Stimulated activated naive CD8-positive, alpha-beta T cell treated with anti-CD3 and anti-CD28 coated beads, Interleukin-15, amount 100 ng/mL, for 72 hours (primary cell): Measurements from ENCODE around the gene CNTLN.
A peak's percentile ranks its signal among the peaks of the same experiment; 100 is the strongest.
"Not testable (repeated sequence)": the region's sequence is repeated elsewhere in the genome, so short reads cannot be mapped to it uniquely, and the experiment has no call there.

ENCODE experiments used
- ATAC-seq: fragments of 150-1000 bp; cut with Tn5 transposase; 2 replicates; pipeline ENCODE4 v1.10.0; 2021; ENCODE audit warnings: mild to moderate bottlenecking, moderate library complexity
- DNase-seq, 2 donors: peaks; one replicate each; pipeline ENCODE4 v3.0.0; 2021 to 2022
- H3K27ac Mint-ChIP-seq, 2 donors: one replicate each; pipeline ENCODE4 v1.8.0; 2022; ENCODE audit warnings: mild to moderate bottlenecking in 2 of 2, mixed read lengths in 2 of 2, moderate library complexity in 2 of 2
- H3K27me3 Mint-ChIP-seq: one replicate; pipeline ENCODE4 v1.8.0; 2022; ENCODE audit warnings: mixed read lengths
- H3K4me1 Mint-ChIP-seq: one replicate; pipeline ENCODE4 v1.8.0; 2022; ENCODE audit warnings: mild to moderate bottlenecking, mixed read lengths
- H3K4me3 Mint-ChIP-seq, 2 donors: one replicate each; pipeline ENCODE4 v1.8.0; 2022; ENCODE audit warnings: mild to moderate bottlenecking in 2 of 2, mixed read lengths in 2 of 2, moderate library complexity in 1 of 2
- H3K9me3 Mint-ChIP-seq, 2 donors: one replicate each; pipeline ENCODE4 v1.8.0; 2022; ENCODE audit warnings: mixed read lengths in 2 of 2

The CNTLN gene

DNA sequence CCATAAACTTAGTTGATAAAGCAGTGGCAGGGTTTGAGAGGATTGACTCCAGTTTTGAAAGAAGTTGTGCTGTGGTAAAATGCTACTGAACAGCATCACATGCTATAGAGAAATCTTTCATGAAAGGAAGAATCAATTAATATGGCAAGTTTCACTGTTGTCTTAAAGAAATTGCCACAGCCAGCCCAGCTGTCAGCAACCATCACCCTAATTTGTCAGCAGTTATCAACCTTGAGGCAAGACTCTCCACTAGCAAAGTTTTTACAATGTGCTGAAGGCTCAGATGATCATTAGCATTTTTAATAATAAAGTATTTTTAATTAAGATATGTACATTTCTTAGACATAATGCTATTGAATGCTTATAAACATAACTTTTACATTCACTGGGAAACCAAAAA, 343.0 kb downstream of the CNTLN start:
- Mint-ChIP-seq H3K27ac (no peak overlapping the region), H3K27me3 (no peaks in the 10 kb centered on the region), H3K9me3 (no peaks in the 10 kb centered on the region), H3K4me1 (no peaks in the 10 kb centered on the region), H3K4me3 (no peak overlapping the region)
- ATAC-seq (no peak), DNase-seq (no peak)

DNA sequence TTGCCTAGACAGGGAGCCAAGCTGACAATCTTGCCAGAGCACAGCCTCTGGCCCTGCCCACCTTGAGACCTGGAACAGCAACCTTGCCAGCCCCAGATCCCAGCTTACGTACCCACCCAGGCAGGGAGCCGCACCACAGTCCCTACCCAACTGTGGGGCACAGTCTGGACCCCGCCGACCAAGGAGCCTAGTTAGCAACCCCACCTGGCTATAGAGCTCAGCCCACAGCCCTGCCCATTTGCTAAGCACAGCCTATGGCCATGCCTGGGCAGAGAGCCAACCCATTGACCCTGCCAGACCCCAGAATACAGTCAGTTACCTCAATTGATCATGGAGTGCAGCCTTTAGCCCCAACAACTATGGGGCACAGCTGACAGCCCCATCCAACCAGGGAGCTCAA, 346.1 kb downstream of the CNTLN start:
- no peak for DNase-seq
- ATAC-seq, result peak; percentile 28
- no peak overlapping the region for H3K27ac Mint-ChIP-seq
- no peaks in the 10 kb centered on the region for H3K27me3 Mint-ChIP-seq
- no peaks in the 10 kb centered on the region for H3K4me1 Mint-ChIP-seq
- H3K9me3 Mint-ChIP-seq, result no peaks in the 10 kb centered on the region
- H3K4me3 Mint-ChIP-seq, result no peak overlapping the region

DNA sequence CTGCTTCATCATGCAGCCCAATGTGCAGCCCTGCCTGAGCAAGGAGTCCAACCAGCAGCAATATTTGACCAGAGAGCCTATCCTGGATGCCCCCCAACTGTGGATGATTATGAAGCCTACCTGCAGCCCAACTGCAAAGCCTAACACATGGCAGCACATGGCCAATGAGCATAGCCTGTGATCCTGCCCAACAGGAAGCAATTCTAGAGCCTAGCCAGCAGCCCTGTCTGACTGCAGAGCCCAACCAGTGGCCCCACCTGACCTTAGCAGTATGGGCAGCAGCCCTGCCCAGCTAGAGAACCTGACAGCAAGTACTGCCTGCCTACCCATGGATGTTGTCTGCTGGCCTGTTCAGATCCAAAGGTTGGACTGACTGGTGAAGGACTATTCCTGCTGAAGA, 346.7 kb downstream of the CNTLN start:
- Mint-ChIP-seq H3K27me3 (no peaks in the 10 kb centered on the region), H3K4me3 (no peak overlapping the region), H3K4me1 (no peaks in the 10 kb centered on the region), H3K27ac (no peak overlapping the region), H3K9me3 (no peaks in the 10 kb centered on the region)
- no peak for ATAC-seq
- no peak for DNase-seq

- Mint-ChIP-seq H3K4me1 (no peaks in the 10 kb centered on the region), H3K4me3 (no peak overlapping the region), H3K27ac (no peak overlapping the region), H3K9me3 (no peaks in the 10 kb centered on the region), H3K27me3 (no peaks in the 10 kb centered on the region)
- ATAC-seq, result no peak
- no peak for DNase-seq
Measured at GRCh38 chr9:17484906-17485305, 350.1 kb downstream of the CNTLN start.

DNA sequence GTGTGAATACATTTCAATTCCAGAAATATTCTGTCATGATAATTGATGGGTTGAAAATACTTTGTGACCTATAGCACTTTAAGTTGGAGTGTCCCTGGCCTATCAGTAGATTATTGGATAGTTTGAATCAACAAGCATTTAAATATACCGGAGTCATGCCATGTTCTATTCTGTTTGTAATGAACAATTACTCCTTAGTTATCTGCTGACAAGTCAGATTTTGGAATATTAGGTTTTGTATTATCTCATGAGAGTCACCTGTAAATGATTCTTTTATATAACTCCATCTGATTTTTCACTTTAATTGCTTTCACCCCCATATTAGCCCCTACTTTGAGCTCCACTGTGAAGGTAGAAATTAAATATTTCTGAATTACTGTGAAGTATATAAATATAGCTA, 351.6 kb downstream of the CNTLN start:
- DNase-seq (no peak), ATAC-seq (no peak)
- Mint-ChIP-seq H3K27ac (no peak overlapping the region), H3K27me3 (no peaks in the 10 kb centered on the region), H3K9me3 (no peaks in the 10 kb centered on the region), H3K4me1 (no peaks in the 10 kb centered on the region), H3K4me3 (no peak overlapping the region)

- ATAC-seq, result no peak
- H3K4me3 Mint-ChIP-seq, result no peak overlapping the region
- H3K4me1 Mint-ChIP-seq, result no peaks in the 10 kb centered on the region
- H3K27ac Mint-ChIP-seq, result no peak overlapping the region
- H3K9me3 Mint-ChIP-seq, result no peaks in the 10 kb centered on the region
- no peaks in the 10 kb centered on the region for H3K27me3 Mint-ChIP-seq
- DNase-seq, result no peak
Measured at GRCh38 chr9:17487467-17487866, 352.6 kb downstream of the CNTLN start.

DNA sequence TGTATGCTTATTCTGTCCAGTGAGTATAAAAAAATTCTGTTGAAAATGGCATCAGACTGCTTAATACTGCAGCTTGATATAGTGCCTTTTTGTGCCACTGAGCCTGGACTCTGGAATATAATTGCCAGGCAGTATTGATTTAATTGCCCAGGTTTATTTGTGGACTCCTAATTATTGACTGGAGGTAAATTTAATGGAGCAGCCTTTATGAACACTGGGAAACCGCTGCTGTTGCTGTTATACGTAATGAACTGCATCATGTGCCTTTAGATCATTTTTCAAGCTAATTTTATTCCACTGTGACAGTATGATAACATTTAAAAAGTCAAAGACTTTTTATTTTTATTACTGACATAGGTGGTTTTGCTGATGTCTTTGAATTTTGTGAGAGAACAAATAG, 353.8 kb downstream of the CNTLN start:
- ATAC-seq (no peak), DNase-seq (no peak)
- Mint-ChIP-seq H3K27me3 (no peaks in the 10 kb centered on the region), H3K27ac (no peak overlapping the region), H3K4me1 (no peaks in the 10 kb centered on the region), H3K9me3 (no peaks in the 10 kb centered on the region), H3K4me3 (no peak overlapping the region)

- H3K4me1 Mint-ChIP-seq, result no peaks in the 10 kb centered on the region
- DNase-seq (no peak), ATAC-seq (no peak)
- no peaks in the 10 kb centered on the region for H3K27me3 Mint-ChIP-seq
- no peaks in the 10 kb centered on the region for H3K9me3 Mint-ChIP-seq
- no peak overlapping the region for H3K27ac Mint-ChIP-seq
- no peak overlapping the region for H3K4me3 Mint-ChIP-seq
Measured at GRCh38 chr9:17490110-17490509, 355.3 kb downstream of the CNTLN start.

- Mint-ChIP-seq H3K4me1 (no peaks in the 10 kb centered on the region), H3K27me3 (no peaks in the 10 kb centered on the region), H3K9me3 (no peaks in the 10 kb centered on the region), H3K27ac (no peak overlapping the region), H3K4me3 (no peak overlapping the region)
- ATAC-seq (no peak), DNase-seq (no peak)
Measured at GRCh38 chr9:17491780-17492179, 356.9 kb downstream of the CNTLN start.

GRCh38 chr9:17503196-17503595, 368.4 kb downstream of the CNTLN start:
- ATAC-seq, result no peak
- no peak overlapping the region for H3K27ac Mint-ChIP-seq
- no peaks in the 10 kb centered on the region for H3K27me3 Mint-ChIP-seq
- no peak for DNase-seq
- no peak overlapping the region for H3K4me3 Mint-ChIP-seq
- H3K9me3 Mint-ChIP-seq, result peaks cover 0 to 5% of the 10 kb centered on the region in 2 donors
- no peaks in the 10 kb centered on the region for H3K4me1 Mint-ChIP-seq

GRCh38 chr9:17509151-17509550, 374.3 kb downstream of the CNTLN start:
- no peak for ATAC-seq
- H3K27ac Mint-ChIP-seq, result no peak overlapping the region
- no peaks in the 10 kb centered on the region for H3K9me3 Mint-ChIP-seq
- DNase-seq, result no peak
- H3K4me3 Mint-ChIP-seq, result no peak overlapping the region
- H3K27me3 Mint-ChIP-seq, result no peaks in the 10 kb centered on the region
- no peaks in the 10 kb centered on the region for H3K4me1 Mint-ChIP-seq

DNA sequence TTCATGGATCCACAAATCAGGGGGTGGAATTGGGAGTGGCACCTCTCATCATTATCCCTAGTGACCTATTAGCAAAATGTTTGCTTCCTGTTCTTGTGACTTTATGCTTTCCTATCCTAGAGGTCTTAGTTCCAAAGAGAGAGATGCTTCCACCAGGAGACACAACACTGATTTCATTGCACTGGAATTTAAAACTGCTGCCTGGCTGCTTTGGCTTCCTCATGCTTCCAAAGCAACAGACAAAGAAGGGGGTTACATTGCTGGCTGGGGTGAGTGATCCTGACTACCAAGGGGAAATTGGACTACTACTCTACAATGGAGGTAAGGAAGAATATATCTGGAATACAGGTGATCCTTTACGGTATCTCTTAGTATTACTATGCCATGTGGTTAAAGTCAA, 374.9 kb downstream of the CNTLN start:
- ATAC-seq, result no peak
- H3K9me3 Mint-ChIP-seq, result no peaks in the 10 kb centered on the region
- DNase-seq, result no peak
- H3K27ac Mint-ChIP-seq, result no peak overlapping the region
- no peaks in the 10 kb centered on the region for H3K4me1 Mint-ChIP-seq
- no peaks in the 10 kb centered on the region for H3K27me3 Mint-ChIP-seq
- no peak overlapping the region for H3K4me3 Mint-ChIP-seq

DNA sequence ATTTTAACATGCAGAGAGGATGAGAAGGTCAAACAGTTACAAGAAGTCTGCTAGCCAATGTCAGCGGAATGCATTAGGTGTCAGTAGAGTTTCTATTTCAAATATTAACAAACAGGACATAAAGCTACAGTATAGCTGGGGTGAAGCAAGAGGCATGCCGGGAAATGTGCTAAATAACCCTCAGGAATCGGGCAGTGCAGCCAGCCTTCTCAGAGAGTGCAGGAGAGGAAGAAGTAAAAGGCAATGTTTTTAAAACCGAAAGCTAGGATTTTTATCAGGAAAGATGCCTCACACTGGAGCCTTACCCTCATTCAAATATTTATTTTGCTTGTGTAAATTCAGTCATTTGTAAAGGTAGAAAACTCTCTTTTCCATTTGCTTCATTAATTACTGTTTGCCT, 384.9 kb downstream of the CNTLN start:
- ATAC-seq (no peak), DNase-seq (no peak)
- no peaks in the 10 kb centered on the region for H3K27me3 Mint-ChIP-seq
- peaks cover 0 to 6% of the 10 kb centered on the region in 2 donors for H3K9me3 Mint-ChIP-seq
- H3K27ac Mint-ChIP-seq, result no peak overlapping the region
- H3K4me1 Mint-ChIP-seq, result no peaks in the 10 kb centered on the region
- H3K4me3 Mint-ChIP-seq, result no peak overlapping the region

- ATAC-seq, result no peak
- no peaks in the 10 kb centered on the region for H3K4me1 Mint-ChIP-seq
Measured at GRCh38 chr9:17520268-17521064, 385.6 kb downstream of the CNTLN start.

GRCh38 chr9:17521100-17521855, 386.4 kb downstream of the CNTLN start:
- H3K9me3 Mint-ChIP-seq, result no peaks in the 10 kb centered on the region
- H3K27me3 Mint-ChIP-seq, result no peaks in the 10 kb centered on the region
- no peak overlapping the region for H3K4me3 Mint-ChIP-seq
- H3K4me1 Mint-ChIP-seq, result no peaks in the 10 kb centered on the region
- ATAC-seq (no peak), DNase-seq (no peak)
- H3K27ac Mint-ChIP-seq, result no peak overlapping the region

More at GRCh38 chr9:17520268-17521064, 385.6 kb downstream of the CNTLN start:
- Mint-ChIP-seq H3K27ac (no peak overlapping the region), H3K27me3 (no peaks in the 10 kb centered on the region), H3K9me3 (peaks cover 0 to 6% of the 10 kb centered on the region in 2 donors), H3K4me3 (no peak overlapping the region)
- no peak for DNase-seq

DNA sequence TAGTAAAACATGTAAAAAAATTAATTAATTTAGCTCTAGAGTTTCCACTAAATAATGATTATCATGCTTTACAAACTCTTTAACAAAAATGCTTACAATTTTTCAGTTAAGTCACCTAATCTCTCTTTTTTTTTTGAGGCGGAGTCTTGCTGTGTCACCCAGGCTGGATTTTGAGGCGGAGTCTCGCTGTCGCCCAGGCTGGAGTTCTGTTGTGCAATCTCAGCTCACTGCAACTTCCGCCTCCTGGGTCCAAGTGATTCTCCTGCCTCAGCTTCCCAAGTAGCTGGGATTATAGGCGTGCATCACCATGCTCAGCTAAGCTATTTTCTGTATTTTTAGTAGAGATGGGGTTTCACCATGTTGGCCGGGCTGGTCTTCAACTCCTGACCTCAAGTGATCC, 391.9 kb downstream of the CNTLN start:
- H3K4me3 Mint-ChIP-seq, H3K9me3 Mint-ChIP-seq, H3K27me3 Mint-ChIP-seq, ATAC-seq, H3K4me1 Mint-ChIP-seq, H3K27ac Mint-ChIP-seq, DNase-seq: not testable (repeated sequence)
